ENCODE results near the gene GEMIN4.
"Not testable (repeated sequence)": the region's sequence is repeated elsewhere in the genome, so short reads cannot be mapped to it uniquely, and the experiment has no call there.

The GEMIN4 gene

GRCh38 chr17:759964-760363 lies 7.9 kb upstream of the GEMIN4 start:
- H3K9me3 Mint-ChIP-seq: no peaks in the 10 kb centered on the region
- peaks cover 86% of the 10 kb centered on the region for H3K36me3 Mint-ChIP-seq (ENCODE audit: low read depth)
- intact Hi-C loops (cut with micrococcal nuclease): no loop called here
- no peak overlapping the region for H3K27ac Mint-ChIP-seq
- H3K27me3 Mint-ChIP-seq: no peaks in the 10 kb centered on the region
- no peaks in the 10 kb centered on the region for H3K4me1 Mint-ChIP-seq (ENCODE audit: low read depth)
- no peak overlapping the region for H3K4me3 Mint-ChIP-seq

GRCh38 chr17:756010-756567 lies 4.0 kb upstream of the GEMIN4 start:
- intact Hi-C loops (cut with micrococcal nuclease); H3K9me3 Mint-ChIP-seq; H3K4me3 Mint-ChIP-seq; H3K27me3 Mint-ChIP-seq; H3K27ac Mint-ChIP-seq: not testable (repeated sequence)
- H3K36me3 Mint-ChIP-seq (ENCODE audit: low read depth): peaks cover 53% of the 10 kb centered on the region
- peaks cover 13% of the 10 kb centered on the region for H3K4me1 Mint-ChIP-seq (ENCODE audit: low read depth)

- H3K4me3 Mint-ChIP-seq; intact Hi-C loops (cut with micrococcal nuclease); H3K27ac Mint-ChIP-seq; H3K9me3 Mint-ChIP-seq; H3K27me3 Mint-ChIP-seq: not testable (repeated sequence)
- H3K36me3 Mint-ChIP-seq (ENCODE audit: low read depth): peaks cover 46% of the 10 kb centered on the region
- H3K4me1 Mint-ChIP-seq (ENCODE audit: low read depth): peaks cover 20% of the 10 kb centered on the region
Measured at GRCh38 chr17:755319-755961, 3.4 kb upstream of the GEMIN4 start.

GRCh38 chr17:753418-753817 lies 1.4 kb upstream of the GEMIN4 start:
- H3K36me3 Mint-ChIP-seq (ENCODE audit: low read depth): peaks cover 32% of the 10 kb centered on the region
- H3K4me3 Mint-ChIP-seq: no peak overlapping the region
- no peak overlapping the region for H3K27ac Mint-ChIP-seq
- H3K9me3 Mint-ChIP-seq: no peaks in the 10 kb centered on the region
- peaks cover 5% of the 10 kb centered on the region for H3K27me3 Mint-ChIP-seq
- peaks cover 36% of the 10 kb centered on the region for H3K4me1 Mint-ChIP-seq (ENCODE audit: low read depth)
- intact Hi-C loops (cut with micrococcal nuclease): no loop called here

- H3K36me3 Mint-ChIP-seq (ENCODE audit: low read depth): peaks cover 33% of the 10 kb centered on the region
- intact Hi-C loops (cut with micrococcal nuclease): loop anchor here (1.0 kb wide), 1 partner anchor 38 kb away; the partner anchor contains the start of gene VPS53
- peaks cover 5% of the 10 kb centered on the region for H3K27me3 Mint-ChIP-seq
- H3K4me3 Mint-ChIP-seq: peak overlapping the region; percentile 86
- peak overlapping the region; percentile 86 for H3K27ac Mint-ChIP-seq
- no peaks in the 10 kb centered on the region for H3K9me3 Mint-ChIP-seq
- peaks cover 38% of the 10 kb centered on the region for H3K4me1 Mint-ChIP-seq (ENCODE audit: low read depth)
Measured at GRCh38 chr17:752620-753219, 656 bp upstream of the GEMIN4 start.

GRCh38 chr17:751269-752001 lies 629 bp downstream of the GEMIN4 start:
- peaks cover 33% of the 10 kb centered on the region for H3K36me3 Mint-ChIP-seq (ENCODE audit: low read depth)
- intact Hi-C loops (cut with micrococcal nuclease): loop anchor here (1.0 kb wide), 1 partner anchor 37 kb away; the partner anchor contains the start of gene VPS53
- H3K4me1 Mint-ChIP-seq (ENCODE audit: low read depth): peaks cover 38% of the 10 kb centered on the region
- peak overlapping the region; percentile 86 for H3K4me3 Mint-ChIP-seq
- no peaks in the 10 kb centered on the region for H3K9me3 Mint-ChIP-seq
- H3K27me3 Mint-ChIP-seq: peaks cover 5% of the 10 kb centered on the region
- H3K27ac Mint-ChIP-seq: peak overlapping the region; percentile 86

GRCh38 chr17:750431-751037 lies 1.5 kb downstream of the GEMIN4 start:
- H3K27me3 Mint-ChIP-seq: peaks cover 5% of the 10 kb centered on the region
- H3K36me3 Mint-ChIP-seq (ENCODE audit: low read depth): peaks cover 36% of the 10 kb centered on the region
- intact Hi-C loops (cut with micrococcal nuclease): no loop called here

GRCh38 chr17:749359-749758 lies 2.7 kb downstream of the GEMIN4 start:
- Mint-ChIP-seq H3K4me1 (ENCODE audit: low read depth) (peaks cover 38% of the 10 kb centered on the region), H3K36me3 (ENCODE audit: low read depth) (peaks cover 48% of the 10 kb centered on the region)
- intact Hi-C loops (cut with micrococcal nuclease); H3K27ac Mint-ChIP-seq; H3K4me3 Mint-ChIP-seq; H3K9me3 Mint-ChIP-seq; H3K27me3 Mint-ChIP-seq: not testable (repeated sequence)

More at GRCh38 chr17:750431-751037, 1.5 kb downstream of the GEMIN4 start:
- Mint-ChIP-seq H3K4me1 (ENCODE audit: low read depth) (peaks cover 38% of the 10 kb centered on the region), H3K27ac (no peak overlapping the region), H3K4me3 (no peak overlapping the region), H3K9me3 (no peaks in the 10 kb centered on the region)

- H3K4me3 Mint-ChIP-seq; H3K9me3 Mint-ChIP-seq; H3K27me3 Mint-ChIP-seq; H3K27ac Mint-ChIP-seq; intact Hi-C loops (cut with micrococcal nuclease): not testable (repeated sequence)
- H3K4me1 Mint-ChIP-seq (ENCODE audit: low read depth): peaks cover 38% of the 10 kb centered on the region
- H3K36me3 Mint-ChIP-seq (ENCODE audit: low read depth): peaks cover 56% of the 10 kb centered on the region
Measured at GRCh38 chr17:748604-749003, 3.5 kb downstream of the GEMIN4 start.

- Mint-ChIP-seq H3K27me3 (no peaks in the 10 kb centered on the region), H3K27ac (no peak overlapping the region), H3K4me3 (no peak overlapping the region), H3K36me3 (ENCODE audit: low read depth) (peaks cover 66% of the 10 kb centered on the region), H3K4me1 (ENCODE audit: low read depth) (peaks cover 31% of the 10 kb centered on the region), H3K9me3 (no peaks in the 10 kb centered on the region)
- intact Hi-C loops (cut with micrococcal nuclease): no loop called here
Measured at GRCh38 chr17:746783-747629, 5.1 kb downstream of the GEMIN4 start.

GRCh38 chr17:746181-746580 lies 5.9 kb downstream of the GEMIN4 start:
- intact Hi-C loops (cut with micrococcal nuclease): no loop called here
- Mint-ChIP-seq H3K4me1 (ENCODE audit: low read depth) (peaks cover 29% of the 10 kb centered on the region), H3K27me3 (peaks cover 1% of the 10 kb centered on the region), H3K4me3 (no peak overlapping the region), H3K36me3 (ENCODE audit: low read depth) (peaks cover 69% of the 10 kb centered on the region), H3K9me3 (no peaks in the 10 kb centered on the region), H3K27ac (no peak overlapping the region)

GRCh38 chr17:745406-745805 lies 6.7 kb downstream of the GEMIN4 start:
- Mint-ChIP-seq H3K27ac (no peak overlapping the region), H3K4me3 (no peak overlapping the region), H3K27me3 (peaks cover 2% of the 10 kb centered on the region), H3K36me3 (ENCODE audit: low read depth) (peaks cover 73% of the 10 kb centered on the region), H3K4me1 (ENCODE audit: low read depth) (peaks cover 29% of the 10 kb centered on the region), H3K9me3 (no peaks in the 10 kb centered on the region)
- intact Hi-C loops (cut with micrococcal nuclease): no loop called here

GRCh38 chr17:744937-745336 lies 7.1 kb downstream of the GEMIN4 start:
- peaks cover 28% of the 10 kb centered on the region for H3K4me1 Mint-ChIP-seq (ENCODE audit: low read depth)
- H3K4me3 Mint-ChIP-seq: no peak overlapping the region
- H3K27ac Mint-ChIP-seq: no peak overlapping the region
- intact Hi-C loops (cut with micrococcal nuclease): no loop called here
- H3K9me3 Mint-ChIP-seq: no peaks in the 10 kb centered on the region
- peaks cover 2% of the 10 kb centered on the region for H3K27me3 Mint-ChIP-seq
- H3K36me3 Mint-ChIP-seq (ENCODE audit: low read depth): peaks cover 73% of the 10 kb centered on the region
